GM21619 (cell line): ENCODE measurements around the gene YPEL4.

ENCODE experiments used
- ATAC-seq: cut with Tn5 transposase; IDR thresholded peaks from one replicate; pipeline ENCODE4 v1.9.1; 2021; ENCODE audit not compliant: unreplicated experiment

Gene YPEL4

DNA sequence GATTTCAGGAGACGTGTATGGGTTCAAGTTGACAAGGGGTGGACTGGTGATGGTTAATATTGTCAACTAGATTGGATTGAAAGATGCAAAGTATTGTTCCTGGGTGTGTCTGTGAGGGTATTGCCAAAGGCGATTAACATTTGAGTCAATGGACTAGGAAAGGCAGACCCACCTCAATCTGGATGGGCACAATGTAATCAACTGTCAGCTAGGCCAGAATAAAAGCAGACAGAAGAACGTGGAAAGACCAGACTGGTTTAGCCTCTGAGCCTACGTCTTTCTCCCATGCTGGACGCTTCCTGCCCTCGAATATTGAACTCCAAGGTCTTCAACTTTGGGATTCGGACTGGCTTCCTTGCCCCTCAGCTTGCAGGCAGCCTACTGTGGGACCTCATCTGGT lies 1.7 kb upstream of the YPEL4 start:
- no peak for ATAC-seq

DNA sequence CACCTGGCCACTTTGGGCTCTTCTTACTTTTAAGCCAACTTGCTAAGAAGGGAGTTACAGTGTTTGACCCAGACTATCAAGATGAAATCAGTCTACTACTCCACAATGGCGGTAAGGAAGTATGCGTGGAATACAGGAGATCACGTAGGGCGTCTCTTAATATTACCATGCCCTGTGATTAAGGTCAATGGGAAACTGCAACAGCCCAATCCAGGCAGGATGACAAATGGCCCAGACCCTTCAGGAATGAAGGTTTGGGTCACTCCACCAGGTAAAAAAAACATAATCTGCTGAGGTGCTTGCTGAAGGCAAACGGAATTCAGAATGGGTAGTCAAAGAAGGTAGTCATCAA lies 1.0 kb upstream of the YPEL4 start:
- ATAC-seq = no peak

DNA sequence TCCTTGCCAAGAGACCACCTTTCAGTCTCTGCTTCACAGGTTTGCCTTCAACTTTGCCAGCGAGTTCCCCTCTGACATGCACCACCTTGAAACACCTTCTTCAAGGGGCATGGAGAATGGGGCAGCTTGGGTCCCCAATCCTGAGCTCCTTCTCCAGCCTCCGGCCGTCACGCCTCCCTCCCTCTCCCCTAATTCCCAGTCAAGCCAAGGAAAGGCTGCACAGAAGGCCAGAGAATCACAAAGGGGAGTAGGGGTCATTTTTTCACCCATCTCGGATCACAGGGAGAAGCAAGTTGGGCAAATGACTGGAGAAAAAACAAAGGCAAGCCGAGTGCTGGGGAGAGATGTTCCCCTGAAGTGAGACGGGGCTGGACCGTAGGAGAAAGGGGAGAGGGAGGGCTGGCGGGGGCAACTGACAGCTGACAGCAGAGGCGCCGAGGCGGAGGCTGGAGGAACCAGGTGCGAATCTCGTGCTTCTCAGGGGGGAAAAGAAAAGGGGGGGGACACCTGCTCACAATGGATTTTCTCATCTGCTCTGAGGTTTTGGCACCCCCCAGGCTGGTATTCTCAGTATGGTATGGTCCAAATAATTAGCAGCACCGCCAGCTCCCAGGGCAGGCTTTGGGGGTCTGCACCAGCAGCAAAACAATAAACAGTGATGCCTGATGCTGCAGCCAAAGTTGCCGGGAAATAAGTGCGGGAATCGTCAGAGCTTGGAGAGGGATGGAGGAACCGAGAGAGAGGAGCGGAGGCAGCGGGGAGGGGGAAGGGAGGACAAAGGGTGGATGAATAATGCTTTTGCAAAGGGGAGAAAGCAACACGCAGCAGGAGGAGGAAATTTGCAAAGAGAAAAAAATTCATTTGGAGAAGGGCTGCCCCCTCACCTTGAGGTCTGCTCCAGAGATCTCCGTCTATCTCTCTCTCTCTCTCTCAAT lies 644 bp downstream of the YPEL4 start:
- ATAC-seq = no peak

DNA sequence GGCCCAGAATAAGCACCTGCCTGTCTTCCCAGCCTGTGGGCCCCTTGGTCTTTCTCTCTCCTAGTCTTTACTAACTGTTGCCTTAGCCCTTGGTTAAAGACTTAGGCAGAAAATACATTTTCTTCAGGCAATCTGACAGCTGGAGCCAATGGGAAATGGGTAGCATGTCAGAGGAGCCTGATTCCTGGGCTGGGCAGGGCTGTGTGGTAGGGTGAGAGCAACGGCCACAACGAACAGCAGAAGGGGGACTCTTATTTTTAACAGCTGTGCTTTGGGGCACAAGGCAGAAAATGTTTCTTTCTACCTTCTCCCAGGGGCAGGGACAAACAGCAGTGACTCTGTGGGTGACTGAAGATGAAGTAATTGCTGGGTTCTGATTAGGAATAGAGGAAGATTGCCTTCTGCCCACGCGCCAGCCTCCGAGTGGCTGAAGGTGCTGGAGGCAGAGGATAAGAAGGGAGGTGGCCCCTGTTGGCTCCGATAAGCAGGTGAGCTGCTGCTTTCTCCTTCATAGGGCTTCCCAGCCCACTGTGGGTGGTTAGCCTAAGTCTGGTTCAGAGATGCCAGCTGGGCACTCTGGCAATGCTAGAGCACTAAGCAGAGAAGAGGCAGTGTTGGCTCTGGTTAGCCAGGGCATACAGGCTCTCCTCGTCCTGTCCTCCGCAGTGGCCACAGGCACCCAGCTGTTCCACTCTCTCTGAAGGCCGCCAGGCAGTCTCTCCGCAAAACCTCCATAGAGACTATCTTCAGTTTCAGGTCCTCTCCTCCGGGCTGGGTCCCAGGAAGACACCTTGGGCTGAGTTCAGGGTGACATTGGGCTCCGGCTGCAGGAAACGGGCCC lies 1.5 kb downstream of the YPEL4 start:
- no peak for ATAC-seq

DNA sequence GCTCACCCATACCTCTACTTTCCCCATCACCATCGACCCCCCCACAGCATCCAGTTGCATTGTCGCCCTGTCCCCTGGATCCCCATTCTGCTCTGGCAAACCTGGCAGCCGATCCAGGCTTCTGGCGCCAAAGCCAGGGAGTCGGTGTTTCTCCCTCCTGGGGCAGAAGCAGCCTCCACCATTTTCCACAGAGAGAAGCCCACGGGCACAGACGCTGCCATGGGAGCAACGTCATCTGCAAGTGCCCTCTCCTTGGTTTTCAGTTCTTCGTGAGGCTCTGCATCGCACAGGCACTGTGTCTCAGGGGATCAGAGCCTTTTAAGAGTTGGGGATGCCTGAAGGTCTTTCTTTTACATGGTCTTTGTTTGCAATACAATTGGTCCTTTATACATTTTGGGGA lies 2.3 kb downstream of the YPEL4 start:
- no peak for ATAC-seq

DNA sequence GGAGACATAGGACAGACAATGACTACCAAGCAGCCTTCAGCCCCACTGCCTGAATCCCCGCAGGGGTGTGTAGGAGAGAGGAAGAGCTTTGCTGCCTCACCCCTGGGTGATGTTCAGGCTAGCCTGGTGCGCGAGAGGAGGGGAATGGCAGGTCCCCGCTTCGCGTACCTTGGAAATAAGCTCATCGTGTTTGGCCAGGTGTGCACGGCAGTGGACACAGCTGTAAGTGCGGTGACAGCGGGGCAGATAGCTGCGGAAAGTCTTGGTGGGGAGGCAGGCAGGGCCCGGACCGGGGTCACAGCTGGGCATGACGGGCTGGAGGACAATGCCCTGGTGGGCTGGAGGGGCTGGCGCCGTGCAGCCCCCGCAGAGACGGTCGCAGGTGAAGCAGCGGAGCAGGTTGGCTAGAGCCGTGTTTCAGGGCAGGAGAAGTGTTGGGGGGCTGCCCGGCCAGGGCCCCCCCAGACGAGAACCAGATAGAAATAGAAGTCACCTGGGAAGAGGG lies 2.9 kb downstream of the YPEL4 start:
- ATAC-seq = no peak

DNA sequence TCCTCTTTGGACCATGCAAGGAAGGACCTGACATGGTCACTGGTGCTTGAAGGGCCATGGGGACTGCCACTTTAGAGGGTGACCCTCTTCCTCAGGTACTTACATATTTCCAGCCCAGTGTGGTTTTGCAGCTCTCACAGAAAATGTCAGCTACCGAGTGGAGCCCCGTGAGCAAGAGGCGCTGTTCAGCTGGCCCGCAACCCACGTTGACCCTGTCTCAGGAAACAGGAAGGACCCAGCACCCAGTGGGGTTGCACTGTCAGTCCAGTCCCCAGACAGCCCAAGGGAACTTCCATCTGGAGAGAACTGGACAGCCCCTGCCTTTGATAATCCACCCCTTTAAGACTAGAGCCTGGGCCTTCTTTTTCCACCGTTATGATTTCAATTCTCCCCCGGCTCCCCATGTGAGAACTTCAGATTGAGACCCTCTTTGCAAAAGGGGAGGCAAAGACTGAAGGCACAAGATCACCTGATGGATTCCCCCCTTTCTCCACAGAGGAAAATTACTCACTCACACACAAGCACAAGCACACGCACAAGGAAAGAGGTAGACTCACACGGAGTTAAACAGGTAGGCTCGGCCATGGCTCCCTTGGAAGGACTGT lies 3.4 kb downstream of the YPEL4 start:
- ATAC-seq = peak; percentile 24

DNA sequence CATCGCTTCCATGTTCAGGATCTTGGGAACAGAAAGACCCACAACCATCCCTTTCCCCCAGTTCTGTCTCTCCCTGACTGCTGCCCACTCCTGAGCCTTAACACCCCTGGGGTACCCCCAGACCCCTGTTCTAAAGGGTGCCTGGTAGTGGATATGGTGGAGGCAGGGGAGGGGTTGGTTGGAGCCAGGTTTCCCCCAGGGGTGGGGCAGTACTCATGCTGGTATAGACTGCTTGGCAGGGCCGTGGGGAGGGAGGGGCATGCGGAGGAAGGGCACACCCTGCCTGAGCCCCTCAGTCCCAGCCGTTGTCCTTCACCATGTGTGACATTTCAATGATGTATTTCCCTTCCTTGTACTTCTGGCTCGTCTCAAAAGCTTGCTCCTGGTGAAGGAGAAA lies 4.0 kb downstream of the YPEL4 start:
- no peak for ATAC-seq

DNA sequence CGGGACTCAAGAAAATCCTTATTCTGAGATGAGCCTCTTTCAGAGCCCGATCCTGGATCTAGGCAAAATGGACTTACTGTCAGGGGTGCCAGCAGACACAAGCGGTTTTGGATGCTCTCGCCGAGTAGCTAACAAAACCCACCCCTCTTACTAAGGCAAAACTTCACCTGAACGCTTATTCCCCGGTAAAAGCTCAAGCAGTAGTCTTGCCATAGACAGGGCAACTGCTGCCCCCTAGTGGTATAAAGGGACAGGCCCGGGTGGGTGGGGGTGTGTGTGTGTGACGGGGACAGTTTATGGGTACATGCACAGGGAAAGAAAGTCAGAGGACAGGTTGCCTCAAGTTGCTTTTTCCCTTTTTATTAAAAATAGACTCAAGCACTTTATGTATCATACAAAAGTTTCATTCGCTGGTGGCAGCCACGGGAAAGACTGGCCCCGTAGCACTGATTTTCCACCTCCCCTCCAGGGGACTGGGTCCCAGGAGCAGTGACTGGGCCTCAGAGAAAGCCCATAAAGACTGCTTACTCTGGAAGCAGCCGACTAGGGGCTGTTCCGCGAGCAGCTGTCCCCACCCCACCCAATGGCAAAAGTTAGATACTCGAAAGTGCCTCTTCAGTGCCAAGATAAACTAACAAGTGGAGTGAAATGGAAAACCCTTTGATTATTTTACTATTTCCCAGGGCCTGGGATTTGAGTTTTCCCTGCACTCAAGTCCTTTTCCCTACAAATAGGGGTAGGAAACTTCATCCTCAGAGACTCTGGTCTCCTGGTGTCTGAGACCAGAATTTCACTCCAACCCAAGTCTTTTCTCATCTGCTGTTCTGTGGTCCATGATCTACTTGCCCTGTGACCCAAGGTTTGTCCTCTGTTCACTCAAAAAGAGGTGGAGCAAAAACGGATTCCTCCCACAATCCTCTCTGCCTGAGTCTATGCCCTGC lies 4.7 kb downstream of the YPEL4 start:
- ATAC-seq = peak; percentile 50

DNA sequence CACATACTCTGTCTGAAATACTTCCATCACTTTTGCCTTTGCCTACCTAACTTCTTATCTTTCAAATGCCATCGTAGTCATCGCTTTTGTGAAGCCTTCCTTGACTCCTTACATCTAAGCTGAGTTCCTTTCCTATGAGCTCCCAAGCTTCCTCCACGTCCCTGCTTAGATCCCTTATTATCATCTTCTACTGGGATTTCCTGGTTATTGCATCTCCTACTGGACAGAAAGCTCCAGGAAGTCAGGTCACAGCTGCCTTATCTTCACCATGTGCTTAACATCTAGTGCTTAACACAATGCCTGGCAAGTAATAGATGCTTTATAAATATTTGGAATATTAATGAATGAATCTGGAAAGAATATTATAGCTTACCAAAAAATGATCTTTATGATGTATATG lies 5.9 kb downstream of the YPEL4 start:
- ATAC-seq = no peak

DNA sequence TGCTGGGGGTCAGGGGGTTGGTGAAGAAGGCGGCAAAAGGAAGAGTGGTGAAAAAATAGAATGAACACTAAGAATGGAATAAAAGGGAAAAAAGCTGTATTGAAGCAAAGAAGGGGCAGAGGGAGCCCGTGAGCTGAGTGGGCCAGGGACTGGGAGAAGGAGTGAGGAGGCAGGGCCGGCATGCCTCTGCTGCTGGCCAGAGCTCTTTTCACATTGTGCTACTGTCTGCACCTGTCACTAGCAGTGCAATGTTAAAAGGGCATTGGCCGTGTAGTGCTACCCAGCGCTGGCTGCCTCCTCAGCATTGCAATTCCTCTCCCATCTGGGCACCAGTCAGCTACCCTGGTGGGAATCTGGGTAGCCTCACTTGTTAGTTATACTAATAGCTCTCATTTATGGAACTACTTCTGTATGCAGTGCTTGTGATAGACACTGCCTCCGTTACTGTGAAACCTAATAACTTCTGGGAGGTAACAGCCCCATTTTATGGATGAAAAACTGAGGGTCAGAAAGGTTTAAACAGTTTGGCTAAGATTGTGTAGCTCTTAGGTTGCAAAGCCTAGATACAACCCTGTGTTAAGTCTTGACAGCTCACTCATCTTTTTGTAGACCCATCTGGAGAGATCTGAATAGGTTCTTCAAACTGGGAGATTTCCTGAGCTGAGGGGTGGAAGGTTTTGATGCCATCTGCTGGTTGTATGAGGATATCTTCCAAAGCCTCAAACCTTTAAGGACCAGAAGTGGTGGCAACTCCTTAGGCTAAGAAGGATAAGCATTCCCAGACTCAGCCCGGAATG lies 8.5 kb downstream of the YPEL4 start:
- no peak for ATAC-seq

DNA sequence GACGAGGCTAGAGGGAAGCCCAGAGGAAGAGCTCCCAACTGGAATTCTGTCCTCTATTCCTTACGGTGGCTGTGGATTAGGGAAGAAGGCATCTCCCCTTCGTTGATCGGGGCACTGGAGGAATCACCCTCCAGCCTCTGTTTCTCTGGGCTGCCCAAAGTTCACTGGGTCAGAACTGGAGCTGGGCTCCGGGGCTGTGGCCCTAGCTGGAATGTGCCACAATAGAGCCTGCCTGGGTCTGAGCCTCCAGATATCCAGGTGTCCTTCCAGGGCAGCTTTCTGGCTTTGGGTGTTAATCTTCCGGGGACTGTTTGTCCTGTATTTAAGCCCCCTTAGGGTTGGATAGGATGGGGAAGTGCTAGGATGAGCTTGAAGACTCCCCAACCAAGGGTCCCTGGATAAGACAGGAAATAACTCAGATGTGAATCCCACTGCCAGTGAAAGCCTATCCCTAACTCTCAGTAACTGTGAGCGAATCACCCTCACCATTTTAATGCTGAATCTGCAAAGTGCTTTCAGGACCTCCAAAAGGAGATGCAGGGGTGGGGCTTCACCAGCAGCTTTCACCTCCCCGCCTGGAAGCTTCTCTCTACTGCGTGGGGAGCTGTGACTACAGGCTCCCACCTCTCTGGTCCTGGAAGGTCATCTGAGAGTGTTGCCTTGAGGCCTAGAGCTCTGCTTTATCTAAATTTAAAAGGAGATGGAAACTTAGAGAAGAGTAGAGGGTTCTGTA lies 9.5 kb downstream of the YPEL4 start:
- no peak for ATAC-seq

DNA sequence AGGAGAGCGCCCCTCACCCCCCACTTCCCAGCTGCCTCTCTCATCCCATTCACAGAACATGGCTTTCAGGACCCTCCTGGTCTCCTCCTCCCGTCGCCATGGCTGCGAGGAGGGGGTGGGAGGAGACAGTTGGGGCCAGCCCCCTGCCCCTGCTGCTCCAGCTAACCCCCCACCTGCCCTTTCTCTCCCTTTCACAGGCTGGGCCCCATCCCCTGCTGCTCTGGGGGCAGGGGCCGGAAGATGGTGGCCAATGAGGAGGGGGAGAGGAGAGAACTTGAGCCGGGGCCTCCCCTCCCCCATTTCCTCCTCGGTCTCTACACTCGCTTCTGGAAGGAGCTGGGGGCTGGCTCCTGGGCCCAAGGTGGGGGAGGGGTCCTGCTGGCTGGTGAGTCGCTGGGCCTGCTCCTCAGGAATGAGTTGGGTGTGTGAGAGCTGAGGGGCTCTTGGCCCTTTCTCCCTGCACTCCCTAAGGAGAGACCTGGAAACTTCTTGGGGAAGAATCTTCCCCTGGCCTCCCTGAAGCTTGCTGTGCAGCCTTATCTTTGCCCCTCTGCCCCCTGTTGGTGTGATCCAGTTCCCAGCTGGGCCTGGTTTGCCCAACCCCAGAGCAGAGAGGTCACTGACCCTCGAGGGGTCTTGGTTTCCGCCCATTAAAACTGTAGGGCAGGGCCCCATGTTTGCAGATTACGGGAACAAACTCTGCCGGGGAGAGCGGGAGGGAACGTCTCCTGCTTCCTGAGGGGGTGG lies 10.2 kb downstream of the YPEL4 start:
- no peak for ATAC-seq

DNA sequence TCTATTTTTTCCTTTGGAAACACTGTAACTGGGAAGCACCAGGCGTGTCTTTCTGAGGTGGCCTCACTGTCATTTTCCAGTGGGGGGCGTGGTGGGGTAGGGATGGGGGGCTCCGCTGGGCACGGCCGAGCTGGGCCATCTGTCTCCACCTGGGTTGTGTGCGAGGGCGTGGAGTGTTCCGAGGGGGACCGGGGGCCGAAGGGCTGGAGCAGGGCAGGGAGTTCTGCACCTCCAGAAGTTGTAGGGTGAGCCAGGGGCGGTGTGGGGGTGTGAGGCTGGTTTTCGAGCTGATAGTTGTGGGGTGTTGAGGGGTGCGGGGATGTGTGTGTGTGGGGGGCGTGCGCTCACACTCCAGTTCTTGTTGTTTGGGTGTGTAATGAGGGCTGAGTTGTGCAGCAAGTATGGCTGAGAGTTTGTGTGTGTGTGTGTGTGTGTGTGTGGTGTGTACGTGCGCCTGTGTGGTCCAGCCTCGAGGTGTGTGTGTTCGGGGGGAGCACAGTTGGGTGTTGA lies 10.8 kb downstream of the YPEL4 start:
- no peak for ATAC-seq

DNA sequence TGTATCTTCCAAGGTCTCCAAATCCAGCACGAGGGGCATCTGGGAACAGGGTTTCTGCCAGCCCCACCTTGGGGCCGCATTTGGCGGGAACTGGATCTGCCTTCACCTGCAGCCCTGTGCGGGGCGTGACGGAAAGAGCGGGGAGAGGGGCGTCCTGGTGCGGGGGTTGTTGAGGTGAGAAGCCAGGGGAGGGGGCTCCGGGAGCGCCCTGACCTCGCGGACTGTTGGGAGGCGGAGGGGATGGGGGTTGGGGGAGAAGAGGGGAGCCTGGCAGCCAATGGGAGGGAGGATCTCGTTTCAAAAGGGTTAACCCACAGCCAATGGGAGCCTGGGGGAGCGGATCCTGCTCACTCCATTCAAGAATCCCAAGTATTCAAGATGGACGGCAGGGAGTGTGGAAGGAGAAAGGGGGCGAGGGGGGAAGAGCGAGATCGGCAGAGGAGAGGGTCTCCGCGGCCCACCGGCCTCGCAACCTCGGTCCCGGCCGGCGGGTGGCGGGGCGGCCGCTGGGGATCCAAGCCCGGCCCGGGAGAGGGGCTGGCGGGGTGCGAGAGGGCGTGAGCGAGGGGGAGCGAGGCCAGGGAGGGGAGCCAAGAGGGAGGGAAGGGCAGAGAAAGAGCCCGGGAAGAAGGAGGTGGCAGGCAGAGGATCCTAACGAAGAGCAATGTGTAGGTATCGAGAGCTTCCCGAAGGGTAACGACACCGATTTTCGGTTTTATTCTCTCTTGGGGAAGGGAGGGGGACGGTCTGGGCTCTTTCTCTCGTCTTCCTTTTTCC lies 11.5 kb downstream of the YPEL4 start:
- no peak for ATAC-seq

DNA sequence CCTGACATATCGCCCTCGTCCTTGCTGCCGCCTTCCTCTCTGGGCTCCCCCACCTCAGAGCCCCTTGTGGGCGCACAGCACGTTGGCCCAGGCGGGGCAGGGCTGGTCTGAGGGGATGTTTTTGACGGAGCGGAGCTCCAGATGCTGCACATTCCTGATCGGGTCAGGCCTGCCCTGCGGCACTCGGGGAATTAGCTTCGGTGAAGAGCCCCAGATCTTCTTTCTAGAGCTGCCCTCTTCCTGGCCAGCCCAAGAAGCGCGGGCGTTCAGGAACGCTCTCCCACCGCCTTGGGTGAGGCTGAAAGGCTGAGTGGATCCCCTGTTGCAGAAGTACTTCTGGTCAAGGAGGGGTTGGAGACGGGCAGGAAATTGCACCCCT lies 12.1 kb downstream of the YPEL4 start:
- no peak for ATAC-seq

DNA sequence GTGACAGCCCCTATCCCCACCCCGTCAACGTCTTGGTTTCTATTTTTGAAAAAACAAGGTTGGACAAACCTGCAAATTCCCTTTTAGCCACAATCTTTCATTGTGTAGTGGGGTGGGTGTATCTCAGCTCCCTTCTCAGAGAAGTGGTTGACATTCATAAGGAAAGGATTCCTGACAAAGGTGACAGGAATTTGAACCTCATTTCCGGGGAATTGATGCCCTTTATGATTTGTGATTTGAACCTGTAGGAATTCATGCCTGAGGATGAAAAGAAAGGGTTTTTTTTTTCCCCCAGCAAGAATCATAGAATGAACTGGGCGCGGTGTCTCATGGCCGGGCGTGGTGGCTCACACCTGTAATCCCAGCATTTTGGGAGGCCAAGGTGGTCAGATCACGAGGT lies 14.5 kb downstream of the YPEL4 start:
- no peak for ATAC-seq
